Activated T-helper 17 cell treated with anti-CD3 and anti-CD28 coated beads, Interleukin-2, amount 50 U/mL, for 72 hours (primary cell): ENCODE results near the gene PTPRM. TPM values are rescaled to one million over a fixed set of nuclear protein-coding genes. Genes with fewer than 3 reads are reported as not detected.

ENCODE experiments used
- ATAC-seq: fragments of 150-1000 bp; cut with Tn5 transposase; replicated peaks from 2 replicates; pipeline ENCODE4 v1.10.0; 2021; ENCODE audit warnings: mild to moderate bottlenecking, moderate library complexity
- H3K27ac Mint-ChIP-seq: one replicate; pipeline ENCODE4 v1.8.0; 2022; ENCODE audit warnings: mixed read lengths
- H3K27me3 Mint-ChIP-seq: one replicate; pipeline ENCODE4 v1.8.0; 2022; ENCODE audit warnings: mixed read lengths
- H3K36me3 Mint-ChIP-seq: one replicate; pipeline ENCODE4 v1.8.0; 2022; ENCODE audit warnings: low read depth, mild to moderate bottlenecking, mixed read lengths
- H3K4me1 Mint-ChIP-seq: one replicate; pipeline ENCODE4 v1.8.0; 2022; ENCODE audit warnings: mixed read lengths
- H3K4me3 Mint-ChIP-seq: one replicate; pipeline ENCODE4 v1.8.0; 2022; ENCODE audit warnings: mild to moderate bottlenecking, mixed read lengths
- H3K9me3 Mint-ChIP-seq: one replicate; pipeline ENCODE4 v1.8.0; 2022; ENCODE audit warnings: mixed read lengths
- total RNA-seq, 2 donors: library from RNA; stranded (reverse); gene quantifications; one replicate each; pipeline ENCODE4 v1.2.3, GENCODE V29; 2022

The PTPRM gene
- total RNA-seq, 2 donors from 2014 or later, result 7.5 to 24.5 TPM

DNA sequence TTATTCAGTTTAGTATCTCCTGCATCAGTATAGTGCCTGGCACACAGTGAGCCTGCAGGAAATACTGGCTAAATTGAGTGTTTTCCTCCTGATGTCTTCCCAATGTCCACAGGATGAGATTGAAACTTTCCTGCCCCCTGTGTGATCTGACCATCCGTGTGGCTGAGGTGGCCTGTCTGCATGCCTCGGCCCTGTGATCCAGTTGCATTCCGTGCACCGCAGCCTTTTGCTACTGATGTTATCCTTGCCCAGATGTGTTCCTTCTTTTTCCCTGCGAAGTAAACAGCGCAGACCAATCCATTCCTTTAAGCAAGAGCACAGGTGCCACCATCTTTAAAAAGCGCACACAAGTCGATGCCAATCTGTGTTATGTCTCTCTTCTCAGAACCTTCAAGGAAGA, 462.6 kb downstream of the PTPRM start:
- Mint-ChIP-seq H3K4me1 (peaks cover 9% of the 10 kb centered on the region), H3K4me3 (no peak overlapping the region), H3K36me3 (no peaks in the 10 kb centered on the region), H3K27me3 (no peaks in the 10 kb centered on the region), H3K9me3 (peaks cover 11% of the 10 kb centered on the region), H3K27ac (no peak overlapping the region)
- no peak for ATAC-seq

GRCh38 chr18:8030201-8030600, 463.1 kb downstream of the PTPRM start:
- no peak for ATAC-seq
- Mint-ChIP-seq H3K9me3 (peaks cover 11% of the 10 kb centered on the region), H3K4me1 (peaks cover 9% of the 10 kb centered on the region), H3K27ac (no peak overlapping the region), H3K36me3 (no peaks in the 10 kb centered on the region), H3K4me3 (no peak overlapping the region), H3K27me3 (no peaks in the 10 kb centered on the region)

DNA sequence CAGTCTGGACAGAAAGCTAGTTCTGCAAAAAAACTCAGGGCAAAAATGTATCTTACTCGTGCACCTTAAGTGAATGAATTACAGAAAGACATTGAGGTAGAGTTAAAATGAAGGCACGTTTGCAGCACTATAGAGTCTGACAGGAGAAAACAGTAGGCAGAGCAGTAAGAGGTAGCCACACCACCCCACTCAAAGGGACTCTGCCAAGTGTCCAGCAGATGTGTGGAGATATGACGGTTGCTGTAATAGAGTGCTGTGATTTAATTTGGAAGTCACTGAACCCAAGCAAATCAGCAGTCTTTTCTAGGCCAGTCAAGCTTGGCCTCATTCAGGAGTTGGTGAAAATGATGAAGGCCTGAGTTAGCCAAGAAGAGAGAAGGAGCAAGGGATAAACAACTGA, 464.4 kb downstream of the PTPRM start:
- H3K36me3 Mint-ChIP-seq, result no peaks in the 10 kb centered on the region
- peaks cover 11% of the 10 kb centered on the region for H3K9me3 Mint-ChIP-seq
- no peaks in the 10 kb centered on the region for H3K27me3 Mint-ChIP-seq
- H3K27ac Mint-ChIP-seq, result no peak overlapping the region
- H3K4me1 Mint-ChIP-seq, result peaks cover 9% of the 10 kb centered on the region
- no peak for ATAC-seq
- no peak overlapping the region for H3K4me3 Mint-ChIP-seq

DNA sequence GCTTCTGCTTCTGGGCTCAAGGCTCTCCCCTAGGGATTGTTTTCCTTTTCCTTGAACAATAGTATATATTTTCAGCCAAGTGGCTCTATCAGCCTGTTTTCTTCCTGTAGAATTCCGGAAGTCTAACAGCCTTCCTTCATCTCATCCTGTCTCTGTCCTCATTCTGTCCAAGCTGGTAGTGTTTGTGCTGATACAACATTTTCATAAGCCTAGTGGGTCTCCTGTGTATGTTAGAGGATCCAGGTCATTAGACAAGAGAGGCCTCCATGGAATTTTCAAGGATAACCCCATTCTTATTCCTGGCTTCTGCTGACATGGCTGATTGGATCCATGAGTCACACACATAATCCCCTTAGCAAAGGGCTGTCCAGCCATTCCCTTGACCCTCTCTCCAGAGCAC, 467.6 kb downstream of the PTPRM start:
- Mint-ChIP-seq H3K4me1 (peaks cover 6% of the 10 kb centered on the region), H3K27me3 (no peaks in the 10 kb centered on the region), H3K4me3 (no peak overlapping the region), H3K27ac (no peak overlapping the region), H3K36me3 (no peaks in the 10 kb centered on the region), H3K9me3 (peaks cover 6% of the 10 kb centered on the region)
- no peak for ATAC-seq

- no peaks in the 10 kb centered on the region for H3K36me3 Mint-ChIP-seq
- H3K4me1 Mint-ChIP-seq, result peaks cover 3% of the 10 kb centered on the region
- no peaks in the 10 kb centered on the region for H3K27me3 Mint-ChIP-seq
- no peak for ATAC-seq
- no peak overlapping the region for H3K27ac Mint-ChIP-seq
- H3K9me3 Mint-ChIP-seq, result peaks cover 3% of the 10 kb centered on the region
- H3K4me3 Mint-ChIP-seq, result no peak overlapping the region
These were observed 469.4 kb downstream of the PTPRM start for GRCh38 chr18:8036551-8036950.

GRCh38 chr18:8037296-8037695, 470.2 kb downstream of the PTPRM start:
- H3K27ac Mint-ChIP-seq, result no peak overlapping the region
- peaks cover 3% of the 10 kb centered on the region for H3K9me3 Mint-ChIP-seq
- H3K36me3 Mint-ChIP-seq, result no peaks in the 10 kb centered on the region
- peak overlapping the region; percentile 38 for H3K4me3 Mint-ChIP-seq
- ATAC-seq, result peak; percentile 91
- no peaks in the 10 kb centered on the region for H3K27me3 Mint-ChIP-seq
- H3K4me1 Mint-ChIP-seq, result peaks cover 3% of the 10 kb centered on the region

- H3K36me3 Mint-ChIP-seq, result no peaks in the 10 kb centered on the region
- peaks cover 3% of the 10 kb centered on the region for H3K4me1 Mint-ChIP-seq
These were observed 472.9 kb downstream of the PTPRM start for GRCh38 chr18:8040021-8040420.

GRCh38 chr18:8041526-8042111, 474.5 kb downstream of the PTPRM start:
- no peaks in the 10 kb centered on the region for H3K36me3 Mint-ChIP-seq
- no peak overlapping the region for H3K27ac Mint-ChIP-seq
- H3K4me1 Mint-ChIP-seq, result peaks cover 9% of the 10 kb centered on the region
- H3K9me3 Mint-ChIP-seq, result no peaks in the 10 kb centered on the region
- no peaks in the 10 kb centered on the region for H3K27me3 Mint-ChIP-seq
- no peak for ATAC-seq
- no peak overlapping the region for H3K4me3 Mint-ChIP-seq

More at GRCh38 chr18:8040021-8040420, 472.9 kb downstream of the PTPRM start:
- H3K27ac Mint-ChIP-seq, result no peak overlapping the region
- no peaks in the 10 kb centered on the region for H3K9me3 Mint-ChIP-seq
- H3K27me3 Mint-ChIP-seq, result no peaks in the 10 kb centered on the region
- no peak overlapping the region for H3K4me3 Mint-ChIP-seq
- no peak for ATAC-seq

DNA sequence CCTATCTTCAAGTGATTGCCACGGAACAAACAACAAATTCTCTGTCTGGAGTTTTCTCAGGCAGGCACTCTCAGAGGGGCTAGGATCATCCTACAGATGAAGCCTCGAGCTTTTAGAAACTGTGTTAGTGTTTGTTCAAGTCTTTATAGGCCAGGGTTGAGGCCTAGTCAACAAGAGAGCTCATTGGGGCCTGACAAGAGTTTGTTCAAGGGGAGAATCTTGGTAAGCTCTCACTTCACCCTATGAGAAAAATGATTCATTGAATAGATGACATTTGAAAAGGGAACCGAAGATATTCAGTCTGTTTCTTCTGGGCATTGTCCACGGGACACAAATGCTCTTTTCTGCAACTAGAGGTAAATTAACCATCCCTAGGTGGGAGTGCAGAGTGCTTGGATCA, 476.9 kb downstream of the PTPRM start:
- no peaks in the 10 kb centered on the region for H3K9me3 Mint-ChIP-seq
- peak overlapping the region; percentile 52 for H3K27ac Mint-ChIP-seq
- peak; percentile 24 for ATAC-seq
- no peaks in the 10 kb centered on the region for H3K36me3 Mint-ChIP-seq
- peak overlapping the region; percentile 23 for H3K4me3 Mint-ChIP-seq
- peaks cover 5% of the 10 kb centered on the region for H3K4me1 Mint-ChIP-seq
- no peaks in the 10 kb centered on the region for H3K27me3 Mint-ChIP-seq

- no peaks in the 10 kb centered on the region for H3K9me3 Mint-ChIP-seq
- H3K36me3 Mint-ChIP-seq, result no peaks in the 10 kb centered on the region
- ATAC-seq, result peak; percentile 60
- peak overlapping the region; percentile 76 for H3K27ac Mint-ChIP-seq
- H3K4me3 Mint-ChIP-seq, result peak overlapping the region; percentile 44
- no peaks in the 10 kb centered on the region for H3K27me3 Mint-ChIP-seq
- peaks cover 5% of the 10 kb centered on the region for H3K4me1 Mint-ChIP-seq
These were observed 478.2 kb downstream of the PTPRM start for GRCh38 chr18:8045160-8045883.

DNA sequence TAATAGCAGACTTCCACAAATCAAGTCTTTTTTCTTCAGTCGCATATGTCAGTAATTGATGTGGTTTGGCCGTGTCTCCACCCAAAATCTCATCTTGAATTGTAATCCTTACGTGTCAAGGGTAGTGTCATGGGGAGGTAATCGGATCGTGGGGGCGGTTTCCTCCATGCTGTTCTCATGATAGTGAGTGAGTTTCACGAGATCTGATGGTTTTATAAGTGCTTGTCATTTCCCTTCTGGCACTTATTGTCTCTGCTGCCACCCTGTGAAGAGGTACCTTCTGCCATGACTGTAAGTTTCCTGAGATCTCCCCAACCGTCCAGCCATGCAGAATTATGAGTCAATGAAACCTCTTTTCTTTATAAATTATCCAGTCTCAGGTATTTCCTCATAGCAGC, 478.8 kb downstream of the PTPRM start:
- ATAC-seq, result peak; percentile 73
- Mint-ChIP-seq H3K27ac (peak overlapping the region; percentile 76), H3K4me3 (peak overlapping the region; percentile 44), H3K9me3 (no peaks in the 10 kb centered on the region), H3K27me3 (no peaks in the 10 kb centered on the region), H3K4me1 (peaks cover 8% of the 10 kb centered on the region), H3K36me3 (no peaks in the 10 kb centered on the region)

DNA sequence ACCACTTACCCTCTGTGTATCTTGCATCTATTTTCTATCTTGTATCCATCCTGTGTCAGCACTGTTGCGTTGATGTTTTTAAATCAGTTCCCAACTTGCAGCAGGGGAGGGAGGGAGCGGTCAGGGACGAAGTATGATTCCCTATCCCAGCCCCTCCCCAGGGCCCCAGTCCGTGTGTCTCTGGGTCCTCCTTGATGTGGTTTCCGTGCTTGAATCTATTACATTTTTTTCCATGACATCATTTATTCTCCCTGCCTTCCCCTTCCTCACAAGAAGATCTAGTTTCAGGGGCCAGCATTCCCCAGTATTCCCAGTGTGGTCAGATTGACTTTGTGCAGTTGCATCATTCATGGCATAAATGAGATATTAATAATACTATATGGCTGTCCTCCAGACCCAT, 479.3 kb downstream of the PTPRM start:
- H3K4me3 Mint-ChIP-seq, result peak overlapping the region; percentile 44
- no peaks in the 10 kb centered on the region for H3K27me3 Mint-ChIP-seq
- H3K4me1 Mint-ChIP-seq, result peaks cover 9% of the 10 kb centered on the region
- no peak for ATAC-seq
- no peaks in the 10 kb centered on the region for H3K36me3 Mint-ChIP-seq
- peak overlapping the region; percentile 76 for H3K27ac Mint-ChIP-seq
- H3K9me3 Mint-ChIP-seq, result no peaks in the 10 kb centered on the region

DNA sequence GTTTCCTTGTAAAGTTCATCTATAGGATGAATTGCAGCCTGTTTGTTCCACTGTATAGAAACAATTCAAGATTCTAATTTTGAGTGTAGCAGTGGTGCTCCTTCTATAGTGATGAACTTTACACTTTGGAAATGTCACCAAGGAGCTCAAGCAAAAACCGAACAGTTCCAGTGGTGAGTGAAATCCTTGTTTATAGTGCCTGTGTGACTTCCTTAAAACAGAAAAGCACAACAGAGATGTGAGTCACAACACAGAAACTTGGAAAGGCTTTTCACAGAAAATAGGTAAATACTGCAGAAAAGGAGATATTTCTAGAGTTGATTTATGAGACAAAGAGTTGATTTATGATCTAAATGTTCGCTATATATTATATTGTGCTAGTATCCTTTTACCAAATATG, 482.0 kb downstream of the PTPRM start:
- Mint-ChIP-seq H3K27ac (no peak overlapping the region), H3K36me3 (no peaks in the 10 kb centered on the region), H3K4me3 (no peak overlapping the region), H3K9me3 (no peaks in the 10 kb centered on the region), H3K27me3 (no peaks in the 10 kb centered on the region), H3K4me1 (peaks cover 9% of the 10 kb centered on the region)
- ATAC-seq, result no peak

DNA sequence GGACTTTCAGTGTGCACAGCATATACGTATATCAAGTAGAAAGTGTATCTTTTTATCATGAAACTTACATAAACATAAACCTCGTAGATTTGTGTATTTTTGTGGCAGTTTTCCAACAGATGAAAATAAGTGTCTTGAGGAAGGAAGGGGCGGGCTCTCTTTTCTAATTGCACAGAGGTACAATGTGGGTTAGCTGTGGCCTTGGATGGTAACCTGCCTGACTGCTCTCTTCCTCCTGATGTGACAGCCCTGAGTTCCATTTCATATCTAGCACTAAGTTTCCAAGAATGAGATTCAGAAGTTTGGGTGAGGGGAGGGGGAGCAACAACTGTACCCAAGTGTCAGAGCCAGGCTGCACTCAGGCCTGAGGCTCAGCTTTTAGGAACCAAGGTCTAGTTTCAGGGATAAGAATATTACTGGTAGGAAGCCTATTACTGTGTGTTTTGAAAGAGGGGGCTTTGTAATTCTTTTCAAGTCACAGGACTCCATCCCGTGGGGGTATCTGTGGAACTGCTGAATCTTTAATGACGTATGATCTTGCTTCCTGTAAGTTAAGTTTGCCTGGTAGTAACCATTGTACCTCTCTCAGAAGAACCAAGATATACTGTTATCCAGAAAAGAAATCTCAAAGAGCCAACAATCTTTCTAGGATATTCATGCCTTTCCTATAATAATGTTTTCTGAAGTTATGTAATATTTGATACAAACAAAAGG, 483.7 kb downstream of the PTPRM start:
- no peaks in the 10 kb centered on the region for H3K27me3 Mint-ChIP-seq
- ATAC-seq, result peak; percentile 16
- no peaks in the 10 kb centered on the region for H3K36me3 Mint-ChIP-seq
- peak overlapping the region; percentile 64 for H3K4me3 Mint-ChIP-seq
- peaks cover 4% of the 10 kb centered on the region for H3K4me1 Mint-ChIP-seq
- H3K27ac Mint-ChIP-seq, result peak overlapping the region; percentile 81
- H3K9me3 Mint-ChIP-seq, result no peaks in the 10 kb centered on the region

DNA sequence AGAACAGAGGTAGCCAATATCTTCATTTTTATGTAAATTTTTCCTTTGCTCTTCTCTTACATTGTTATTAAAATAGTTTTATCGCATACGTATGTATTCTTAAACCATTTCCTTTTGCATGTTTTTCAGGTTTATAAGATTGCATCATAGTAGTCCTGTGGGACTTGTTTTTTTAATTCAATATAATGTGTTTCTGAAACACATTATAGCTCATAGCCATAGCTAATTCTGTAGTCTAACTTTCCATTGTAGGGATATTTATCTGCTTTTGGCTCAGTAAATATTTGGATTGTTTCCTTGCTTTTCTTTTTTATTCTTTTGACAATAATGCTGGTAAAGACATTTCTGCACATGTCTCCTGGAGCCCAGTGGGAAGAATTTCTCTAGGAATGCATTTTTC, 484.3 kb downstream of the PTPRM start:
- H3K4me3 Mint-ChIP-seq, result peak overlapping the region; percentile 64
- peak overlapping the region; percentile 81 for H3K27ac Mint-ChIP-seq
- H3K4me1 Mint-ChIP-seq, result peaks cover 4% of the 10 kb centered on the region
- H3K9me3 Mint-ChIP-seq, result no peaks in the 10 kb centered on the region
- ATAC-seq, result no peak
- no peaks in the 10 kb centered on the region for H3K27me3 Mint-ChIP-seq
- no peaks in the 10 kb centered on the region for H3K36me3 Mint-ChIP-seq
